Lower leg skin (tissue), 4 donors: ENCODE measurements around the gene DCDC2B. TPM values are rescaled to one million over a fixed set of nuclear protein-coding genes. Genes with fewer than 3 reads are reported as not detected.
A peak's percentile ranks its signal among the peaks of the same experiment; 100 is the strongest.

ENCODE experiments used
- DNase-seq, 2 donors: peaks; one replicate each; pipeline ENCODE4 v3.0.0-alpha.2; 2019; ENCODE audit warnings: low spot score in 2 of 2
- H3K4me3 ChIP-seq: fragments of 200-600 bp; sonication (generic); 2 replicates; pipeline ENCODE4 v1.5.1; 2017; ENCODE audit warnings: mild to moderate bottlenecking, low read depth; ENCODE audit not compliant: poor library complexity, severe bottlenecking
- POLR2A ChIP-seq, 2 donors: fragments of 450-650 bp; IDR thresholded peaks; one replicate each; pipeline ENCODE4 v1.6.1; 2016 to 2017; ENCODE audit warnings: antibody characterized with exemption in 2 of 2, mild to moderate bottlenecking in 1 of 2, moderate library complexity in 1 of 2
- WGBS, 2 donors: methylation state at CpG; one replicate each; pipeline ENCODE4 v1.1.5; 2018; 5-methylcytosine and 5-hydroxymethylcytosine counted together
- intact Hi-C: fragments of 100-400 bp; cut with DNase I; formaldehyde crosslinking; loops from one replicate; pipeline ENCODE4 v1.15.0; 2023; ENCODE audit warnings: low total_unique reads
- total RNA-seq, 4 donors: library from RNA; depleted of rRNA; stranded (reverse); fragments of >200 nt; gene quantifications; one replicate each; pipeline ENCODE4 v1.1.0, GENCODE V29; 2016
- TF ChIP-seq, protein P1 (sequence below), 3 donors: fragments of 450-650 bp; IDR thresholded peaks; one replicate each; pipeline ENCODE4 v1.5.1; 2016; ENCODE audit warnings: antibody characterized with exemption in 3 of 3, mild to moderate bottlenecking in 3 of 3, moderate library complexity in 2 of 3

Gene DCDC2B
- total RNA-seq, 4 donors from 2014 or later = not detected

DNA sequence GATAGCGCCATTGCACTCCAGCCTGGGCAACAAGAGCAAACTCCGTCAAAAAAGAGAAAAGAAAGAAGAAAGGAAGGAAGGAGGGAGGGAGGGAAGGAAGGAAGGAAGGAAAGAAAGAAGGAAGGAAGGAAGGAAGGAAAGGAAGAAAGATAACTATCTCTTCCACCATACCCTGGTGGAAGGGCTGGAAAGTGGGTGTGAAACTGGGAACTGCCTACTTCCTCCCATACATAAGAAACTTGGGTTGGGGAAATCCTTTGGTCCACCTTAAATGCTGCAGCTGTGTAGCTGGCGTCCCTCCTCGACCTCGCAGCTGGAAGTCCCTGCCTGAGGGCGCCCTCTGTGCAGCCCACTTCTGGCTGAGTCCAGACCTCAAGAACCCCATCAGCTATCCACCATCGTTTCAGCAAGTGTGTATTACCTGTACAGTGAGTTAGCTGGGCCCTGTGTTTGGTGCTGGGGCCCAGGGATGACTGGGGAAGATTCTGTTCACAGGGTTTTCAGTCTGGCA lies 33.5 kb downstream of the DCDC2B start:
- DNase-seq = no peak
- 29% methylated on average over 7 of the region's 7 CpGs for WGBS, 2 donors
- TF ChIP-seq, protein P1, sequence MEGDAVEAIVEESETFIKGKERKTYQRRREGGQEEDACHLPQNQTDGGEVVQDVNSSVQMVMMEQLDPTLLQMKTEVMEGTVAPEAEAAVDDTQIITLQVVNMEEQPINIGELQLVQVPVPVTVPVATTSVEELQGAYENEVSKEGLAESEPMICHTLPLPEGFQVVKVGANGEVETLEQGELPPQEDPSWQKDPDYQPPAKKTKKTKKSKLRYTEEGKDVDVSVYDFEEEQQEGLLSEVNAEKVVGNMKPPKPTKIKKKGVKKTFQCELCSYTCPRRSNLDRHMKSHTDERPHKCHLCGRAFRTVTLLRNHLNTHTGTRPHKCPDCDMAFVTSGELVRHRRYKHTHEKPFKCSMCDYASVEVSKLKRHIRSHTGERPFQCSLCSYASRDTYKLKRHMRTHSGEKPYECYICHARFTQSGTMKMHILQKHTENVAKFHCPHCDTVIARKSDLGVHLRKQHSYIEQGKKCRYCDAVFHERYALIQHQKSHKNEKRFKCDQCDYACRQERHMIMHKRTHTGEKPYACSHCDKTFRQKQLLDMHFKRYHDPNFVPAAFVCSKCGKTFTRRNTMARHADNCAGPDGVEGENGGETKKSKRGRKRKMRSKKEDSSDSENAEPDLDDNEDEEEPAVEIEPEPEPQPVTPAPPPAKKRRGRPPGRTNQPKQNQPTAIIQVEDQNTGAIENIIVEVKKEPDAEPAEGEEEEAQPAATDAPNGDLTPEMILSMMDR (IDR thresholded peaks at IDR 0.05) = no peak
- TF ChIP-seq POLR2A (IDR thresholded peaks at IDR 0.05) = no peak
- no peak overlapping the region for H3K4me3 ChIP-seq
- intact Hi-C loops = no loop called here

DNA sequence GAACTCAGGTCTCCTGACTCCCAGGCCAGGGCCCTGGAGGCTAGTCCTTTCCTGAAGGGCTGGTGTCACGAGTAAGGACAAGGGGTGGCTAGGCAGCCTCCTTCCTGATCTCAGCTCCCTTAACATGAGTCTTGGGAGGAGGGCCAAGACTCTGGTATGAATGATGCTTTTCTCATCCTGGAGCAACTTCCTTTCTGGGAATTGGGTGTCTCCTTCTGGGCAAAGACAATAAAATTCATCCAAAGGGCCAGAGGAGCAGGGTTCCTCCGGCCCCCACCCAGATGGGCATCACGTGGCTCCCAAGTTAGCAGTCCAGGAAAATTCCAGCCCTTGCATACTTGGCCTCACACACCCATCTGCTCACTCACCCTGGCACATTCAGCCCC lies 38.0 kb downstream of the DCDC2B start, which contains the start of gene FAM167B:
TSS of gene FAM167B (plus strand) at position 335 of the 386 bp plus-strand sequence. CDS start 200 bp downstream, outside the sequence.
- 32 to 39% methylated on average over 3 of the region's 3 CpGs for WGBS, 2 donors
- intact Hi-C loops = no loop called here
- TF ChIP-seq POLR2A (IDR thresholded peaks at IDR 0.05) = no peak
- TF ChIP-seq, protein P1 (IDR thresholded peaks at IDR 0.05) = no peak
- H3K4me3 ChIP-seq = no peak within 1 kb of the TSS
- peak in 1 of 2 donors; percentile 51 for DNase-seq

DNA sequence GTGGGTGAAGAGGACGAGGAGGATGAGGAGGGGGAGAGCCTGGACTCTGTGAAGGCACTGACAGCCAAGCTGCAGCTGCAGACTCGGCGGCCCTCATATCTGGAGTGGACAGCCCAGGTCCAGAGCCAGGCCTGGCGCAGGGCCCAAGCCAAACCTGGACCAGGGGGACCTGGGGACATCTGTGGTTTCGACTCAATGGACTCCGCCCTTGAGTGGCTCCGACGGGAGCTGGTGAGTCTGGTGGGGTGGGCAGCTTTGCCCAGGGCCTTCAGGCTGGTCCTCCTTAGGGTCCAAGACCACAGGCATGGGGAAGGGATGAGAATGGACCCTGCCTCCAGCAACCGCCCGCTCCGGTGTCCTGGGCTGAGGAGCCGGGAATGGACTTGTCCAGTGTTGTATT lies 38.6 kb downstream of the DCDC2B start:
- intact Hi-C loops = no loop called here
- no peak overlapping the region for H3K4me3 ChIP-seq
- TF ChIP-seq, protein P1 (IDR thresholded peaks at IDR 0.05) = no peak
- WGBS, 2 donors = 81 to 85% methylated on average over 12 of the region's 12 CpGs
- no peak for DNase-seq

DNA sequence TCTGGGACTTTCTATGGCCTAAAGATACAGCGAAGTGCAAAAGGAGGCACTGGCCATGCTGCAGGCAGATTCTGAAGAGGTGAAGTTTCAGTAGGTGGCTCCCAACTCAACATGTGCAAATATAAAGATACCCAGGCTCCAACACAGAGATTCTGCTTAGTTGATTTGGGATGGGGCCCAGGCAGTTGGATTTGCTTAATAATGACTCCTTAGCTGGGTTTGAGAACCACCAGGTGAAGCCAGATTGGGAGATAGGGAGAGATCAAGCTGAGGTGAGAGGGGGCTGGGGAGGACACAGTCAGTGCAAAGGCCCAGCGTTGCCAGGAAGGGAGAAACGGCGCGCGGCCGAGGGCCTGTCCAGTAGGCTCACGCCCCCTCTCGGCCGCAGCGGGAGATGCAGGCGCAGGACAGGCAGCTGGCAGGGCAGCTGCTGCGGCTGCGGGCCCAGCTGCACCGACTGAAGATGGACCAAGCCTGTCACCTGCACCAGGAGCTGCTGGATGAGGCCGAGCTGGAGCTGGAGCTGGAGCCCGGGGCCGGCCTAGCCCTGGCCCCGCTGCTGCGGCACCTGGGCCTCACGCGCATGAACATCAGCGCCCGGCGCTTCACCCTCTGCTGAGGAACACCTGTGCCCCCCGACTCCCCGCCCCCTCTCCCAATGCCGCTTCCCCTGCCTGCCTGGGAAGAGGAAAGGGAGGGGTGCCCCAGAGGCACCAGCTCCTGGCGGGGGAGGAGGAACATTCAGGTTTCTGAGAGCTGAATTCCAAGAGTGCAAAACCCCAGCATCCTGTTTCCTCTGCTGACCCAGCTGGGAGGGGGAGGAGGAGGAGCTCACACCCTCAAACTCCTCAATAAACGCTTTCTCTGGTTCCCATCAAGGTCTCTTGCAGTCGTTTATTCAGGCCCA lies 39.3 kb downstream of the DCDC2B start:
- peak; percentile 69 to 95 for DNase-seq
- no peak overlapping the region for H3K4me3 ChIP-seq
- intact Hi-C loops = no loop called here
- TF ChIP-seq, protein P1 (IDR thresholded peaks at IDR 0.05) = peak in 1 of 3 donors; percentile 62
- no peak for TF ChIP-seq POLR2A (IDR thresholded peaks at IDR 0.05)
- WGBS, 2 donors = 11 to 13% methylated on average over 14 to 28 of the region's 31 CpGs

DNA sequence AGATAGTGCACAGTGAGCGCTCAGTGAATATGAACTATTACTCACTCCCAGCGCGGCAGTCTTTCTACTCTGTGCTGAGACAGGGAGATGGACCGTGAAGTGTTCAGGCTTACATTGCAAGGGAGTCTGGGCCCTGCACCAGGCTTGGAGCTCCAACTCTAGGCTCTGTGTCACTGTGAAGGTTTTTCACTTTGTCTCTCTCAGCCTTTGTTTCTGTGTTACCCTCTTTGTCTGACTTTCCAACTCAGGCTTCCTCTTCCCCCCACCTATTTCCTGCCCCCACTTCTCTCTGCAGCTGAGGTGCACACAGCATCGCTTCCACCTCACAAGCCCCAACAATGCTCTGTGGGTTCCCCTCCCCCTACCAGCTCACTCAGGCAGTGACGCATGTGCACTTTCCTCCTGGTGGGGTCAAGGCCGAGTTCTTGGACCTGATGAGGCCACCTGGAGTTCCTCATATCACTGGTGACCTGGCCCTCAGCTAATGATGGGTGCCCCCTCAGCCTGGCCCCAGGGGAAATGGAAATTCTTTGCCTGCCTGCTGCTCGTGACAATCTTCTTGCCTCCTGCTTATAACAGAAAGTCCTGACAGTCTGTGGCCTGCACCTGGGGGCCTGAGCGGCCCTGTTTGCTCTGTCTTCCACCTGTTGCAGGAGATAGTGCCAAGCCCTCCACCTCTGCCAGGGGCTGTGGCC lies 41.1 kb downstream of the DCDC2B start:
- peak in 1 of 2 donors; percentile 40 for DNase-seq
- no peak for TF ChIP-seq POLR2A (IDR thresholded peaks at IDR 0.05)
- TF ChIP-seq, protein P1 (IDR thresholded peaks at IDR 0.05) = no peak
- intact Hi-C loops = no loop called here
- H3K4me3 ChIP-seq = no peak overlapping the region
- 67 to 75% methylated on average over 8 to 9 of the region's 9 CpGs for WGBS, 2 donors
